HCT116 (cell line): ENCODE measurements around the gene EVA1A. TPM values are rescaled to one million over a fixed set of nuclear protein-coding genes. Genes with fewer than 3 reads are reported as not detected.

Experiments
- ATAC-seq: fragments of 200-7000 bp; cut with Tn5 transposase; 2 replicates; pipeline ENCODE4 v1.9.1; 2020; ENCODE audit warnings: mild to moderate bottlenecking, moderate library complexity
- BruUV-seq: library from RNA; stranded (reverse); fragments of 400-500 nt; replicated peaks from 2 replicates; lab custom pipeline; 2021; lab: Mats Ljungman, UMichigan
- CTCF ChIA-PET: fragments of 300-600 bp; sonication (Branson Sonifier 250); formaldehyde crosslinking; loops from one replicate; lab custom pipeline; 2021; ENCODE audit warnings: antibody characterized with exemption; lab: Charles Lee
- POLR2A ChIA-PET: fragments of 300-600, 350-600 bp; sonication (Branson Sonifier 250); formaldehyde crosslinking; loops from one replicate; lab custom pipeline; 2021; ENCODE audit warnings: antibody characterized with exemption; lab: Charles Lee
- RAD21 ChIA-PET, 2 experiments: fragments of 300-600 bp; sonication (Branson Sonifier 250); formaldehyde crosslinking; loops; one replicate each; lab custom pipeline; 2023; ENCODE audit warnings: low total read pairs in 2 of 2; ENCODE audit not compliant: uncharacterized antibody in 2 of 2, unreplicated experiment in 2 of 2, low non-redundant PET in 1 of 2; lab: Charles Lee
- DNase-seq: peaks from one replicate; pipeline ENCODE4 v3.0.0-alpha.2; 2010; ENCODE audit warnings: low read depth, low spot score
- H2AFZ ChIP-seq: fragments of 200-600 bp; shearing (Covaris generic), sonication (generic); 2 replicates; pipeline ENCODE4 v1.6.1; 2017; ENCODE audit warnings: low read depth, mixed run types, mixed read lengths, antibody characterized with exemption, low read length; ENCODE audit not compliant: poor library complexity, severe bottlenecking
- H3K27ac ChIP-seq: 2 replicates; pipeline ENCODE4 v1.5.1; 2012; ENCODE audit warnings: low read depth, low read length
- H3K27me3 ChIP-seq: fragments of 200-600 bp; sonication (generic); 2 replicates; pipeline ENCODE4 v1.6.1; 2016; ENCODE audit warnings: mixed run types, low read length, mixed read lengths; ENCODE audit not compliant: insufficient read depth
- H3K36me3 ChIP-seq, 2 experiments: fragments of 200-500 bp in 1 of 2; fragments of 200-600 bp in 1 of 2; sonication (Bioruptor generic) in 1 of 2; sonication (generic) in 1 of 2; 2 replicates each; pipeline versions ENCODE4 v1.5.1 to v1.6.1; 2014 to 2016; ENCODE audit warnings: low read length in 2 of 2, inconsistent platforms in 1 of 2, mixed read lengths in 1 of 2, mixed run types in 1 of 2; ENCODE audit not compliant: insufficient read depth in 2 of 2, control insufficient read depth in 1 of 2
- H3K4me1 ChIP-seq, 2 experiments: fragments of 200-600 bp in 1 of 2; sonication (generic) in 1 of 2; 2 replicates each; pipeline versions ENCODE4 v1.5.1 to v1.6.1; 2012 to 2017; ENCODE audit warnings: low read length in 2 of 2, inconsistent platforms in 1 of 2, mild to moderate bottlenecking in 1 of 2, mixed read lengths in 1 of 2, mixed run types in 1 of 2, moderate library complexity in 1 of 2; ENCODE audit not compliant: insufficient read depth in 2 of 2, control insufficient read depth in 1 of 2
- H3K4me2 ChIP-seq: fragments of 200-600 bp; sonication (generic); 2 replicates; pipeline ENCODE4 v1.6.1; 2017; ENCODE audit warnings: mixed run types, low read length, mixed read lengths
- H3K4me3 ChIP-seq, 2 experiments: fragments of 200-600 bp in 1 of 2; sonication (generic) in 1 of 2; replicated peaks in 1 of 2; 2 replicates each; pipeline ENCODE4 v1.5.1; 2011 to 2016; ENCODE audit warnings: low read length in 2 of 2, control low read depth in 1 of 2, low read depth in 1 of 2, mild to moderate bottlenecking in 1 of 2, mixed read lengths in 1 of 2, mixed run types in 1 of 2
- H3K79me2 ChIP-seq: fragments of 200-600 bp; sonication (generic); 2 replicates; pipeline ENCODE4 v1.6.1; 2017; ENCODE audit warnings: mild to moderate bottlenecking, mixed run types, low read length, moderate library complexity, mixed read lengths; ENCODE audit not compliant: insufficient read depth
- H3K9ac ChIP-seq: fragments of 200-600 bp; sonication (generic); 2 replicates; pipeline ENCODE4 v1.6.1; 2016; ENCODE audit warnings: low read length, mixed read lengths
- H3K9me2 ChIP-seq: fragments of 200-600 bp; sonication (generic), shearing (Covaris generic); 2 replicates; pipeline ENCODE4 v1.6.1; 2017; ENCODE audit warnings: mixed run types, mild to moderate bottlenecking, moderate library complexity; ENCODE audit not compliant: insufficient read depth
- H3K9me3 ChIP-seq, 2 experiments: fragments of 200-500 bp in 1 of 2; fragments of 200-600 bp in 1 of 2; sonication (Bioruptor generic) in 1 of 2; sonication (generic) in 1 of 2; 2 replicates each; pipeline ENCODE4 v1.6.1; 2014 to 2017; ENCODE audit warnings: low read length in 2 of 2, mixed read lengths in 2 of 2, inconsistent platforms in 1 of 2, low read depth in 1 of 2, mild to moderate bottlenecking in 1 of 2, mixed run types in 1 of 2, moderate library complexity in 1 of 2; ENCODE audit not compliant: control insufficient read depth in 1 of 2, insufficient read depth in 1 of 2
- H4K20me1 ChIP-seq: fragments of 200-600 bp; sonication (generic), shearing (Covaris generic); 2 replicates; pipeline ENCODE4 v1.6.1; 2017; ENCODE audit warnings: mixed run types, mild to moderate bottlenecking, moderate library complexity; ENCODE audit not compliant: insufficient read depth
- ATF3 ChIP-seq: IDR thresholded peaks from 2 replicates; pipeline ENCODE4 v1.6.1; 2012
- CBX3 ChIP-seq: IDR thresholded peaks from 2 replicates; pipeline ENCODE4 v1.6.1; 2012; ENCODE audit warnings: low read depth
- CEBPB ChIP-seq: IDR thresholded peaks from 2 replicates; pipeline ENCODE4 v1.6.1; 2012; ENCODE audit warnings: low read depth
- EZH2 ChIP-seq: fragments of 200-600 bp; sonication (generic); IDR thresholded peaks from 2 replicates; pipeline ENCODE4 v1.6.1; 2017; ENCODE audit warnings: antibody characterized with exemption, mixed run types
- EZH2phosphoT487 ChIP-seq: fragments of 200-600 bp; IDR thresholded peaks from 2 replicates; pipeline ENCODE4 v1.6.1; 2018; ENCODE audit warnings: antibody characterized with exemption, borderline replicate concordance
- FOSL1 ChIP-seq: IDR thresholded peaks from 2 replicates; pipeline ENCODE4 v1.6.1; 2012; ENCODE audit warnings: low read depth
- JUND ChIP-seq: IDR thresholded peaks from 2 replicates; pipeline ENCODE4 v1.6.1; 2012
- MAX ChIP-seq: IDR thresholded peaks from 2 replicates; pipeline ENCODE4 v1.6.1; 2012
- POLR2A ChIP-seq: IDR thresholded peaks from 2 replicates; pipeline ENCODE4 v1.7.0; 2011; ENCODE audit warnings: borderline replicate concordance; ENCODE audit not compliant: insufficient read depth, insufficient read length; ENCODE audit errors: extremely low read depth
- POLR2AphosphoS5 ChIP-seq: IDR thresholded peaks from 2 replicates; pipeline ENCODE4 v1.6.1; 2011; ENCODE audit warnings: mild to moderate bottlenecking, low read depth, low read length, moderate library complexity
- RAD21 ChIP-seq: IDR thresholded peaks from 2 replicates; pipeline ENCODE4 v1.6.1; 2012; ENCODE audit warnings: low read depth, mild to moderate bottlenecking
- REST ChIP-seq: IDR thresholded peaks from 2 replicates; pipeline ENCODE4 v1.6.1; 2012; ENCODE audit warnings: low read depth
- SIN3A ChIP-seq: IDR thresholded peaks from 2 replicates; pipeline ENCODE4 v1.6.1; 2012; ENCODE audit warnings: low read depth
- SP1 ChIP-seq: IDR thresholded peaks from 2 replicates; pipeline ENCODE4 v1.6.1; 2012; ENCODE audit warnings: low read depth
- SRF ChIP-seq: IDR thresholded peaks from 2 replicates; pipeline ENCODE4 v1.6.1; 2012; ENCODE audit warnings: low read depth
- TCF7L2 ChIP-seq: IDR thresholded peaks from 2 replicates; pipeline ENCODE4 v1.7.0; 2011; ENCODE audit warnings: borderline replicate concordance, inconsistent platforms; ENCODE audit not compliant: insufficient read depth, insufficient read length; ENCODE audit errors: extremely low read depth
- YY1 ChIP-seq: IDR thresholded peaks from 2 replicates; pipeline ENCODE4 v1.6.1; 2011; ENCODE audit warnings: low read length, low read depth, moderate library complexity, mild to moderate bottlenecking; ENCODE audit not compliant: insufficient replicate concordance; ENCODE audit errors: extremely low read depth
- ZFX ChIP-seq: fragments of 450-650 bp; IDR thresholded peaks from 2 replicates; pipeline ENCODE4 v1.6.1; 2017
- intact Hi-C: fragments of 100-400 bp; cut with micrococcal nuclease; formaldehyde crosslinking; loops from 2 replicates; pipeline ENCODE4 v1.10.0; 2022
- total RNA-seq: library from RNA; stranded (reverse); gene quantifications from one replicate; pipeline ENCODE4 v1.2.1, GENCODE V29; 2021; ENCODE audit not compliant: unreplicated experiment

The EVA1A gene
- total RNA-seq, 1 experiment from 2014 or later = 2.8 TPM

GRCh38 chr2:75543446-75543845 lies 17.3 kb downstream of the EVA1A start:
- ATAC-seq = no peak
- Histone ChIP-seq H2AFZ (no peak overlapping the region), H4K20me1 (no peaks in the 10 kb centered on the region), H3K4me2 (no peak overlapping the region), H3K9me2 (no peaks in the 10 kb centered on the region), H3K36me3 (no peaks in the 10 kb centered on the region)
- no TSS peak for BruUV-seq
- no peak for TF ChIP-seq YY1
- TF ChIP-seq SRF = no peak
- no peak for TF ChIP-seq ATF3
- no peak for TF ChIP-seq POLR2AphosphoS5
- no peak for TF ChIP-seq RAD21
- no peak for TF ChIP-seq REST
- TF ChIP-seq JUND = no peak
- no peak for TF ChIP-seq ZFX
- TF ChIP-seq EZH2 = no peak
- TF ChIP-seq MAX = no peak
- no peak for TF ChIP-seq CBX3
- no peak for TF ChIP-seq TCF7L2
- no peak for TF ChIP-seq EZH2phosphoT487
- TF ChIP-seq SIN3A = no peak
- no peak for TF ChIP-seq SP1
- TF ChIP-seq POLR2A = no peak
- TF ChIP-seq CEBPB = no peak
- TF ChIP-seq FOSL1 = no peak
- TF ChIP-seq, all 23 proteins: peak for 0
- no peak overlapping the region for H3K27ac ChIP-seq
- intact Hi-C loops = no loop called here
- ChIA-PET CTCF (no interaction called here), RAD21 (no interaction called here), POLR2A (no interaction called here)
- H3K79me2 ChIP-seq = no peaks in the 10 kb centered on the region
- peaks cover 0 to 9% of the 10 kb centered on the region in 2 experiments; a peak in 2 of 4 replicates for H3K4me1 ChIP-seq
- H3K27me3 ChIP-seq = peaks cover 7% of the 10 kb centered on the region; the same call in 1 of the 2 replicates
- H3K4me3 ChIP-seq = no peak overlapping the region
- no peak overlapping the region for H3K9ac ChIP-seq
- DNase-seq = no peak
- H3K9me3 ChIP-seq = no peaks in the 10 kb centered on the region
